GM18508 (cell line): ENCODE data around the gene FBXO11.

Experiments used
- ATAC-seq: cut with Tn5 transposase; IDR thresholded peaks from one replicate; pipeline ENCODE4 v1.9.1; 2021; ENCODE audit warnings: moderate number of reproducible peaks; ENCODE audit not compliant: insufficient read depth, unreplicated experiment

The FBXO11 gene

GRCh38 chr2:47744074-47744473, 162.2 kb downstream of the FBXO11 start:
- ATAC-seq, result no peak

- ATAC-seq, result no peak
Measured at GRCh38 chr2:47741637-47742036, 164.7 kb downstream of the FBXO11 start.

- no peak for ATAC-seq
Measured at GRCh38 chr2:47741101-47741500, 165.2 kb downstream of the FBXO11 start.
